IgD-negative memory B cell (primary cell): ENCODE results near the gene EVX2. TPM values are rescaled to one million over a fixed set of nuclear protein-coding genes. Genes with fewer than 3 reads are reported as not detected.

ENCODE experiments used
- H3K27ac Mint-ChIP-seq, 3 donors: one replicate each; pipeline ENCODE4 v1.8.0; 2020 to 2022; ENCODE audit warnings: mild to moderate bottlenecking in 3 of 3, mixed read lengths in 3 of 3, moderate library complexity in 1 of 3
- H3K27me3 Mint-ChIP-seq: one replicate; pipeline ENCODE4 v1.8.0; 2021; ENCODE audit warnings: mixed read lengths
- H3K36me3 Mint-ChIP-seq: one replicate; pipeline ENCODE4 v1.8.0; 2020; ENCODE audit warnings: mild to moderate bottlenecking, mixed read lengths
- H3K4me1 Mint-ChIP-seq, 3 donors: one replicate each; pipeline ENCODE4 v1.8.0; 2020 to 2022; ENCODE audit warnings: mixed read lengths in 3 of 3, mild to moderate bottlenecking in 1 of 3
- H3K4me3 Mint-ChIP-seq, 4 donors: one replicate each; pipeline ENCODE4 v1.8.0; 2020 to 2022; ENCODE audit warnings: mild to moderate bottlenecking in 4 of 4, mixed read lengths in 4 of 4, moderate library complexity in 3 of 4
- H3K9me3 Mint-ChIP-seq, 3 donors: one replicate each; pipeline ENCODE4 v1.8.0; 2020 to 2021; ENCODE audit warnings: mixed read lengths in 3 of 3, mild to moderate bottlenecking in 1 of 3
- polyA plus RNA-seq: library from polyadenylated mRNA; unstranded; fragments of 300-500 nt; fragmentation: Illumina TruSeq; gene quantifications from one replicate; pipeline ENCODE4 v1.2.3, GENCODE V29; 2021

The EVX2 gene
- polyA plus RNA-seq, 1 donor from 2014 or later, result not detected

DNA sequence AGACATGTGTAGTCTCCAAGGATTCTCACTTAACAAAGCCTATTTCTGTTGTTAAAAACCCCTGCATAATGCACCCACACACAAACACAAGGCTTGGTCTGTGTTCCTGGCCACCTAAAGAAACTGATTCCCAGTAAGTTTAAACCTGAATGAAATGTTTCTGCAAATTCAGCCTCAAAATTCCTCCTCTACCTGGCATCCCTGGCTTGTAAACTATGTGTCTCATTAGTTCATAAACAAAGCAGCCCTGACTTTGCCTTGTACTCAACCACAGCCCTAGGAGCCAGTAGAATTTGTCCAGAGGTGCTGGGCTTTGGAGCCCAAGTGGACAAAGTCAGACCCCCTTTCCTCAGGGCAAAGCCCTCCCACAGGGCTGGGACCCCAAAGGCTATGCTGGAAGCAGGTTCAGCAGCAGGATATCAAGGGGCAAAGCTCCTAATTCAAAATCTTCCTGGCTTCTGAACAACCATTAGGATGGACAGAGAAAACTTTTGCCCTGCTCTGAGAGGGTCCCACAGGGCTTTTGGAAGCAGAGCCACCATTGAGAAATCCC, 6.2 kb upstream of the EVX2 start:
- H3K9me3 Mint-ChIP-seq, result peaks cover 0 to 21% (median 0%) of the 10 kb centered on the region in 3 donors
- peaks cover 71% of the 10 kb centered on the region for H3K27me3 Mint-ChIP-seq
- peak overlapping the region in 1 of 4 donors; percentile 45 for H3K4me3 Mint-ChIP-seq
- peaks cover 2% of the 10 kb centered on the region for H3K36me3 Mint-ChIP-seq
- H3K4me1 Mint-ChIP-seq, result peaks cover 5 to 10% (median 6%) of the 10 kb centered on the region in 3 donors
- peak overlapping the region in 1 of 3 donors; percentile 83 for H3K27ac Mint-ChIP-seq

DNA sequence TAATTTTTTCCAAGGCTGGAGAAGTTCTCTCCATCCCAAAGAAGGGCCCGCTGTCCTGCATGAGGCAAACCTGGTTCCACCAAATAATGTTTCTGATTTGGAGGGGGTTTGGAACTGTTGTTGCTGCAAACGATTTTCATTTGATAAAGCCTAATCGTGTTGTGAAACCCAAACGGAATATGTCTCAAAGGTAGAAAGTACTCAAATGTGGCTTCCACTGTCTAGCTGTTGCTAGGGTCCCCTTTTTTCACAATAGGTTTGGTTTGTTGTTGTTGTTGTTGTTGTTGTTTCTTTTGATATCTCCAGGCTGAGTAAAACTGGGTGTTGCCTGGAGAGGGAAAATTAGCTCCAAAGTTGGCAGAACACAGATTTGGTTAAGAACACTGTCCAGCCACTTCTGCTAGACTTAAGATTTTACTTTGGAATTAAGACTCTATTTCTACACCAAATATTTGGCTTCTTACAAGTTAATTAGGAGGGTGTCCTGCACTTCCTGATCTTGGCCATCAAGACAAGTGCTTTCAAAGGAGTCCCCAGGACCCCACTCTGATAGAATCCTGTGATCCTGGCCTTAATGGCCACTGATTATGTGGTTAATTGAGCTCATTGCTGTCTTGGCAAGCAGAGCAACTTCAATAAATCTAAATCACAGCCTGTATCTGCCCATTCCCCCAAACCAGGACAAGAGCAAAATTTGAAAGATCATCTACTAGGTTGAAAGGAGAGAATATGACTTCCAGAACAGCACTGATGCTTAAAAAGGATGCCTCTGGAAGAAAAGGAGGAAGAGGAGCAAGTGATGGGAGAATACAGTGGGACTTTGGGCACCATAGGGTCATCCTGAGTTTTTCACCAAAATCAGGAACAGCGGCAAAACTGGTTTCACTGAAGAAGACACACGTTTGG, 5.4 kb upstream of the EVX2 start:
- peak overlapping the region in 1 of 4 donors; percentile 36 for H3K4me3 Mint-ChIP-seq
- peaks cover 71% of the 10 kb centered on the region for H3K27me3 Mint-ChIP-seq
- H3K4me1 Mint-ChIP-seq, result peaks cover 5 to 10% (median 6%) of the 10 kb centered on the region in 3 donors
- peaks cover 2% of the 10 kb centered on the region for H3K36me3 Mint-ChIP-seq
- peaks cover 0 to 19% (median 0%) of the 10 kb centered on the region in 3 donors for H3K9me3 Mint-ChIP-seq
- peak overlapping the region; percentile 4 to 84 (median 83) for H3K27ac Mint-ChIP-seq

- peaks cover 2% of the 10 kb centered on the region for H3K36me3 Mint-ChIP-seq
- peaks cover 0 to 11% (median 0%) of the 10 kb centered on the region in 3 donors for H3K9me3 Mint-ChIP-seq
- peak overlapping the region; percentile 18 to 88 (median 40) for H3K4me3 Mint-ChIP-seq
- peak overlapping the region; percentile 31 to 85 (median 83) for H3K27ac Mint-ChIP-seq
- H3K4me1 Mint-ChIP-seq, result peaks cover 5 to 10% (median 6%) of the 10 kb centered on the region in 3 donors
- H3K27me3 Mint-ChIP-seq, result peaks cover 73% of the 10 kb centered on the region
Observed at GRCh38 chr2:176088048-176088936, 4.5 kb upstream of the EVX2 start.

DNA sequence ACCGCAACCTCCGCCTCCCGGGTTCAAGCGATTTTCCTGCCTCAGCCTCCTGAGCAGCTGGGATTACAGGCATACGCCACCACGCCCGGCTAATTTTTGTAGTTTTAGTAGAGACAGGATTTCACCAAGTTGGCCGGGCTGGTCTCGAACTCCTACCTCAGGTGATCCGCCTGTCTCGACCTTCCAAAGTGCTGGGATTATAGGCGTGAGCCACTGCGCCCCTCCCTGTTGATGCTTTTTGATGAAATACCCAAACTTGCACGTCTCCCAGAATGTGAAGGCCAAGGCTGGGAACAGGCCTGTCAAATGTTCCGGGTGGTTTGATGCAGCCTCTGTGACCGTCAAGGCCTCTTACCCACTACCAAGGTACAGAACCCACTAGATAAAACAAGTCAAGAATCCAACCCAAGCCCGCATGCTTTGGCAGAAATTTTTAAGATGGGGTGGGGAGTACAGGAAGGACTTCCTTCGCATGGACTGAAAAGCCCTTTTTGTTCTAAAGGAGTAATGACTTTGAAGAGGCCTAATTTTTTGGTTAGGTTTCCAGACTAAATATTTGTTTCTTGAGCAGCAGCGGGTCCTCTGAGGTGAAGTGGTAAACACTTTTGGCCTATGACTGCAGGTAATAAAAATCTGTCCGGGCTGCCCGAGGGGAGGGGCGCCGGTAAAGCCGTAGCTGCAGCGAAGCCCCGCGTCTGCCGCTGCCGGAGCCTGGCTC, 3.7 kb upstream of the EVX2 start:
- peak overlapping the region; percentile 10 to 91 (median 83) for H3K27ac Mint-ChIP-seq
- H3K9me3 Mint-ChIP-seq, result peaks cover 0 to 11% (median 0%) of the 10 kb centered on the region in 3 donors

GRCh38 chr2:176085861-176086771, 2.4 kb upstream of the EVX2 start:
- Mint-ChIP-seq H3K36me3 (peaks cover 2% of the 10 kb centered on the region), H3K27me3 (peaks cover 74% of the 10 kb centered on the region), H3K4me1 (peaks cover 0 to 4% (median 4%) of the 10 kb centered on the region in 3 donors), H3K4me3 (peak overlapping the region in 1 of 4 donors; percentile 82), H3K27ac (peak overlapping the region; percentile 53 to 96 (median 91)), H3K9me3 (peaks cover 0 to 10% (median 0%) of the 10 kb centered on the region in 3 donors)

More for the DNA sequence above, 3.7 kb upstream of the EVX2 start:
- peaks cover 75% of the 10 kb centered on the region for H3K27me3 Mint-ChIP-seq
- H3K36me3 Mint-ChIP-seq, result peaks cover 2% of the 10 kb centered on the region
- H3K4me1 Mint-ChIP-seq, result peaks cover 5 to 10% (median 6%) of the 10 kb centered on the region in 3 donors
- peak overlapping the region in 1 of 4 donors; percentile 82 for H3K4me3 Mint-ChIP-seq

GRCh38 chr2:176085120-176085788, 1.5 kb upstream of the EVX2 start:
- peak overlapping the region in 3 of 4 donors; percentile 26 to 72 (median 43) for H3K4me3 Mint-ChIP-seq
- H3K27me3 Mint-ChIP-seq, result peaks cover 72% of the 10 kb centered on the region
- H3K9me3 Mint-ChIP-seq, result peaks cover 0 to 13% (median 0%) of the 10 kb centered on the region in 3 donors
- H3K4me1 Mint-ChIP-seq, result peaks cover 0 to 4% (median 0%) of the 10 kb centered on the region in 3 donors
- H3K27ac Mint-ChIP-seq, result peak overlapping the region; percentile 86 to 96 (median 91)
- H3K36me3 Mint-ChIP-seq, result peaks cover 2% of the 10 kb centered on the region

DNA sequence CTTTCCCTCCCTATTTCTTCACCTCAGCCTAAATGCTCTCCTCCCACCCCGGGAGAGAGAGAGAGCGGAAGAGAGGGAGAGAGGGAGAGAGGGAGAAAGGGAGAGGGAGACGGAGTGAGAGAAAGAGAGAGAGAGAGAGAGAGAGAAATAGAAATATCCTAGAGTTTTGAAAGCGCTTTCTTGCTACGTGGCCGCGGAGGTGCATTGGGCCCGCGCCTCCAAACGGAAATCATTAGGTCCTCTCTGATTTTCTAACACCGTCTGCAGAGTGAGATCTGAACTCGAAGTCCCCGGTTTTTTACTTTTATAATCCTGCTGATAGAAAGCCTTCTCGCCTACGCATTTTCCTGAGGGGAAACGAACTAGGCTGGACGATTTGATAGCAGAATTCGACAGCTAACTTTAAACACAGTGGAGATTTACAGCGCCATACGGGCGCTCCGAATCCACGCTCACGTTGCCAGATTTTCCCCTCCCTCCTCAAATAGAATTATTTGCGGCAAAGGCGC, 903 bp upstream of the EVX2 start:
- Mint-ChIP-seq H3K36me3 (peaks cover 2% of the 10 kb centered on the region), H3K27ac (peak overlapping the region; percentile 86 to 96 (median 91)), H3K4me1 (peaks cover 0 to 4% (median 0%) of the 10 kb centered on the region in 3 donors), H3K27me3 (peaks cover 66% of the 10 kb centered on the region), H3K4me3 (peak overlapping the region in 3 of 4 donors; percentile 34 to 70 (median 43)), H3K9me3 (peaks cover 0 to 13% (median 0%) of the 10 kb centered on the region in 3 donors)

DNA sequence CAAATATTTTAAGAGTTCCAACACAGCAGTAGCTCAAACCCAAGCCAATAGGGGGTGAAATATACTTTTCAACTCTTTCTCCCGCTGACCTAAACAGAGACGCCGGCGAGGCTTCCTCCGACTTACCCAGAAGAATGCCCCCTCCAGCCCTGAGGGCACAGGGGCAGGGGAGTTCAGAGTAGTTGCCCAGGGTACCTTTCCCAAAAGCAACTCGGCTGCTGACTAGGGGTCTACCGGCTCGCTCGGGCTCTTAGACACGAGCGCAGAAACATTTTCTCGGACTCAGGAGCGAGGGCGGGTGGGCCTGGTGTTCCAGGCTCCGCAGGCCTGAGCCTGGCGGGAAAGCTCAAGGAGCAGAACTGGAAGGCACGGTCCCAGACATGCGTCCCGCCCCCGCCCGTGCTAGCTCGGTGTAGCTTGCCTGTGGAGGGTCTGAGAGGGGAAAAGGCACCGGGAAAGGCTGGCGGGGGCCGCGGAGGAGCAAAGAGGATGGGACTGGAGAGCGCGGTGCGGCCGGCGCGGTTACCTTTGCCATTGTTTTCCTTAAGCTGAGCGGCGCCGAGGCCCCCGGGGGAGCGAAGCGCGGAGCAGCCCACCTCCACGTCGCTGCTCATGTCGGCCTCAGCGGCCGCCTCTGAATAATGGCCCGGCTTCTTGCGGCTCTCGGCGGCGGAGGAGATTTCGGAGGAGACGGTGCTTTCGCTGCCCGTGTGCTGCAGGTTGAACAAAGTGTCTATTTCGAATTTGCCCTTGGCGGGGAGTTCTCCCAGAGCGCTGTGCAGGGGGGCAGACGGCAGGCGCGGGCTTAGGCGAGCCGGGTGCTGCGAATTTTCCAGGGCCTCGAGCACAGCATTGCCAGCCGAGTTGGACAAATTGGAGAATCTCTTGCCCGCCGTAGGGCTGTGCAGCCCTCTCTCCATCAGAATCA, 674 bp downstream of the EVX2 start:
- Mint-ChIP-seq H3K27me3 (peaks cover 61% of the 10 kb centered on the region), H3K27ac (peak overlapping the region; percentile 86 to 96 (median 90)), H3K4me1 (peaks cover 0 to 6% (median 2%) of the 10 kb centered on the region in 3 donors), H3K9me3 (peaks cover 1 to 18% (median 6%) of the 10 kb centered on the region in 3 donors), H3K4me3 (peak overlapping the region in 2 of 4 donors; percentile 57 to 82), H3K36me3 (peaks cover 2% of the 10 kb centered on the region)

DNA sequence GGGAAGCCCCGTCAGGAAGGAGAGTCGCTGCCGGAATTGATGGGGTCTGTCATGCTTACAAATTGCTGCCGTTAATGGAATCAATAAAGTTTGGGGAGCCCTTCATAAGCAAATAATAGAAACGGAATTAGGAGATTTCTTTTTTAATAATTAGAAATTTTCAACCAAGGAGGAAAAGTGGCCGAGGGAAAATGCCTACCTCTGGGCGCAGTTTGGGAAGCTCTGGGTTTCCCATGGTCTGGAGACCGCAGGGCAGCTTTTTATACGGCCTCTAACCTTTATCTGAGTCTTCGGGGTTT, 1.3 kb downstream of the EVX2 start:
- Mint-ChIP-seq H3K4me1 (peaks cover 0 to 6% (median 2%) of the 10 kb centered on the region in 3 donors), H3K27ac (peak overlapping the region; percentile 86 to 96 (median 90)), H3K9me3 (peaks cover 1 to 18% (median 6%) of the 10 kb centered on the region in 3 donors), H3K27me3 (peaks cover 56% of the 10 kb centered on the region), H3K36me3 (peaks cover 2% of the 10 kb centered on the region), H3K4me3 (peak overlapping the region in 2 of 4 donors; percentile 43 to 57)

- H3K36me3 Mint-ChIP-seq, result peaks cover 1% of the 10 kb centered on the region
- peak overlapping the region in 2 of 4 donors; percentile 67 to 72 for H3K4me3 Mint-ChIP-seq
- peaks cover 1 to 17% (median 6%) of the 10 kb centered on the region in 3 donors for H3K9me3 Mint-ChIP-seq
- H3K4me1 Mint-ChIP-seq, result peaks cover 0 to 6% (median 2%) of the 10 kb centered on the region in 3 donors
- H3K27me3 Mint-ChIP-seq, result peaks cover 51% of the 10 kb centered on the region
- peak overlapping the region; percentile 90 to 96 (median 91) for H3K27ac Mint-ChIP-seq
Observed at GRCh38 chr2:176081837-176082524, 1.8 kb downstream of the EVX2 start.

DNA sequence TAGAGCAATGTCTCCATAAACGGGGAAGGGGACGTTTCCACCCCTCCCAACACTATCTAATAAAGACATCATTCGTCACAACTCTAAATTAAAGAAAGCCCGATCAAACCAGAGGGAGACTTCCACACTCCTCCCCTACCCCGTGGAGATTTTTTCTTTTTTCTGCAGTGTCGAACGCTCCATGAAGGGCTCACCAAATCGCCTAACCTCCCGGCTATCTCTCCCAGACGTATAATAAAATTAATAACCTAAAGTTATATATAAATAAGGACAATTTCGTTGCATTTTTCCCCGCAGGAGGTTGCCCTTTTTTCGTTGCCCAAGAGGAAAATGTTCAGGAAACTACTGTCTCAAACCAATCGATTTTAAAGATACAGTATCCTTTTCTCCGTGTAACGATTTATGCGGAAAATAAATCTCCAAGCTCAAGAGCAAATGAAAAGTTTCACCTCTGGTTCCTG, 2.4 kb downstream of the EVX2 start:
- peaks cover 49% of the 10 kb centered on the region for H3K27me3 Mint-ChIP-seq
- peaks cover 3 to 15% (median 6%) of the 10 kb centered on the region in 3 donors for H3K9me3 Mint-ChIP-seq

More for the DNA sequence above, 2.4 kb downstream of the EVX2 start:
- Mint-ChIP-seq H3K36me3 (peaks cover 1% of the 10 kb centered on the region), H3K4me1 (peaks cover 0 to 6% (median 2%) of the 10 kb centered on the region in 3 donors), H3K4me3 (peak overlapping the region in 3 of 4 donors; percentile 52 to 75 (median 67)), H3K27ac (peak overlapping the region; percentile 91 to 96 (median 92))
